Measurements from ENCODE around the gene NDUFB8. TPM values are rescaled to one million over a fixed set of nuclear protein-coding genes. Genes with fewer than 3 reads are reported as not detected.

Gene NDUFB8
- total and polyA plus RNA-seq, 11 donors: 264 to 1,192 (median 417) TPM

DNA sequence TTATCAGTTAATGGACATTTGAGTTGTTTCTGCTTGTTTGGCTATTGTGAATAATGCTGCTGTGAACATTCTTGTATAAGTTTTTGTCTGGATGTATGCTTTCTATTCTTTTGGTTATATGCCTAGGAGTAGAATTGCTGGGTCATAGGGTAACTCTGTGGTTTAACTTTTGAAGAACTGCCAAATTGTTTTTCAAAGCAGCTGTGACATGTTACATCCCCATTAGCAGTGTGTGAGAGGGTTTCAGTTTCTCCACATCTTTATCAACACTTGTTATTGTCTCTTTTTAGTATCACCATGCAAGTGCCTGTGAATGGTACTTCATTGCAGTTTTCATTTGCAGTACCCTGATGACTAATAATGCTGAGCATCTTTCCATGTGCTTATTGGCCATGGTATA lies 2.1 kb upstream of the NDUFB8 start:
- ATAC-seq (no peak), DNase-seq (no peak)
- intact Hi-C loops (cut with DNase I): no loop called here
- H3K36me3 ChIP-seq: peaks cover 0 to 19% (median 14%) of the 10 kb centered on the region in 9 donors
- H3K9me3 ChIP-seq: no peaks in the 10 kb centered on the region
- TF ChIP-seq, protein P1, sequence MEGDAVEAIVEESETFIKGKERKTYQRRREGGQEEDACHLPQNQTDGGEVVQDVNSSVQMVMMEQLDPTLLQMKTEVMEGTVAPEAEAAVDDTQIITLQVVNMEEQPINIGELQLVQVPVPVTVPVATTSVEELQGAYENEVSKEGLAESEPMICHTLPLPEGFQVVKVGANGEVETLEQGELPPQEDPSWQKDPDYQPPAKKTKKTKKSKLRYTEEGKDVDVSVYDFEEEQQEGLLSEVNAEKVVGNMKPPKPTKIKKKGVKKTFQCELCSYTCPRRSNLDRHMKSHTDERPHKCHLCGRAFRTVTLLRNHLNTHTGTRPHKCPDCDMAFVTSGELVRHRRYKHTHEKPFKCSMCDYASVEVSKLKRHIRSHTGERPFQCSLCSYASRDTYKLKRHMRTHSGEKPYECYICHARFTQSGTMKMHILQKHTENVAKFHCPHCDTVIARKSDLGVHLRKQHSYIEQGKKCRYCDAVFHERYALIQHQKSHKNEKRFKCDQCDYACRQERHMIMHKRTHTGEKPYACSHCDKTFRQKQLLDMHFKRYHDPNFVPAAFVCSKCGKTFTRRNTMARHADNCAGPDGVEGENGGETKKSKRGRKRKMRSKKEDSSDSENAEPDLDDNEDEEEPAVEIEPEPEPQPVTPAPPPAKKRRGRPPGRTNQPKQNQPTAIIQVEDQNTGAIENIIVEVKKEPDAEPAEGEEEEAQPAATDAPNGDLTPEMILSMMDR (IDR thresholded peaks at IDR 0.05): no peak
- TF ChIP-seq POLR2A (IDR thresholded peaks at IDR 0.05): no peak
- H3K27ac ChIP-seq: no peak overlapping the region
- H3K4me1 ChIP-seq: peaks cover 3 to 48% (median 33%) of the 10 kb centered on the region in 12 donors
- no peak overlapping the region for H3K4me3 ChIP-seq
- H3K27me3 ChIP-seq: no peaks in the 10 kb centered on the region

DNA sequence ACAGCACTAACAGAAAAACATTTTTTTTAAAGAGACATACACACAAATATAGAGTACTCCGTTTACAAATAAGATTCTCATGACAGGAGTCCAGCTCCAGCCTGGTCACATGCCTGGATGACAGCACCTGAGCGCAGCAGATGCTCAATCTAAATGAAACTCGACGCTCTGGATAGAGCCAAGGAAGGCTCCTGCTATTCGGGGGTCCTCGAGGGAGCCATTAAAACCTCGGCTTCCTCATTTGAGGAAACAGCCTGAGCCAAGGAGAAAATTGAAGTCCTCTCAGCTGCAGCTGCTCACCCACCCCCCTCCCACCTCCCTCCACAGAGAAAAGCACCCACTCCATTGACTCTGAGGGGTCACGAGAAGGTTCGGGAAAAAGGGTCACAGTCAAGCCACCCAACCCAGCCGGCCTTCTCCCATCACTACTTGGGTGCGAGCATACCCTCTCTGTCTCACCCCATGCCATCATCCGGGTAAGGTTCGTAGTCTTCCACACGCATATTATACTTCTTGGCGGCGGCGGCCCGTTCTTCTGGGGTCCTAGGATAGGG lies 673 bp downstream of the NDUFB8 start:
- H3K27me3 ChIP-seq: no peaks in the 10 kb centered on the region
- no peaks in the 10 kb centered on the region for H3K9me3 ChIP-seq
- TF ChIP-seq, protein P1 (IDR thresholded peaks at IDR 0.05): no peak
- TF ChIP-seq POLR2A (IDR thresholded peaks at IDR 0.05): no peak
- intact Hi-C loops (cut with DNase I): no loop called here
- WGBS, 4 donors: 0 to 2% (median 1%) methylated on average over 18 of the region's 18 CpGs
- peaks cover 0 to 32% (median 20%) of the 10 kb centered on the region in 12 donors for H3K4me1 ChIP-seq
- H3K36me3 ChIP-seq: peaks cover 0 to 45% (median 39%) of the 10 kb centered on the region in 9 donors
- peak overlapping the region; percentile 66 to 97 (median 92) for H3K4me3 ChIP-seq
- DNase-seq (peak in 1 of 5 donors; percentile 16), ATAC-seq (peak in 2 of 4 donors; percentile 11 to 14)
- peak overlapping the region; percentile 66 to 95 (median 90) for H3K27ac ChIP-seq

DNA sequence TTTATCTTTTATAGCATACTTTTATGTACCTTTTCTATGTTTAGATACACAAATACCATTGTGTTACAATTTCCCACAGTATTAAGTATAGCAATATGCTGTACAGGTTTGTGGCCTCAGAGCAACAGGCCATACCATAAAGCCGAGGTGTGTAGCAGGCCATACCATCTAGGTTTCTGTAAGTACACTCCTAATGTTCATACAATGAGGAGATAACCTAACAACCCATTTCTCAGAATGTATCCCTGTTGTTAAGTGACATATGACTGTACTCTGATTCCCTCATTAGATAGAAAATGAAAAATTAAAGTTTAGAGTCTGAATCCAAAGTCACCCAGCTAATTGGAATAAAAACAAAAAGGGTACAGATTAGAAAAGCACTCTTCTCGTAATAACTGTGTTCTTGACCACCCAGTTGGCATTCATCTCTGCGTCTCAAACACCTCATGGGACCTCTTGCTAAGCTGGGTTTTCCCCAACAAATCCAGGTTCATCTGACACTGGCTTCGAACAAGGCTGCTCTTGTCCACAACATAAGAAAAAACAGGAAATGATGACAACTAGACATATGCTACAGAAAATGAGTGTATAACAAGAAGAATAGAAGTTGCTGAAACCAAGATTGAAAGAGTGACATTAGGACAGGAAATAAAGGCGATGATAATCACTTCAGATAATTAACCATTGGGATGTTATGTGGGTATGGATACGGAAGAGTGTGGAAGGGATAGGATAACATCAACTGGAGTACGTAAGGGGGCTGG lies 1.4 kb downstream of the NDUFB8 start:
- Histone ChIP-seq H3K36me3 (peaks cover 0 to 52% (median 46%) of the 10 kb centered on the region in 9 donors), H3K4me1 (peaks cover 0 to 32% (median 20%) of the 10 kb centered on the region in 12 donors), H3K4me3 (peak overlapping the region; percentile 66 to 97 (median 92)), H3K9me3 (no peaks in the 10 kb centered on the region), H3K27me3 (no peaks in the 10 kb centered on the region), H3K27ac (peak overlapping the region in 7 of 12 donors; percentile 90 to 95 (median 92))
- 41 to 55% (median 46%) methylated on average over 7 of the region's 7 CpGs for WGBS, 4 donors
- ATAC-seq: no peak
- intact Hi-C loops (cut with DNase I): no loop called here
- no peak for DNase-seq
- no peak for TF ChIP-seq POLR2A (IDR thresholded peaks at IDR 0.05)
- TF ChIP-seq, protein P1 (IDR thresholded peaks at IDR 0.05): no peak

DNA sequence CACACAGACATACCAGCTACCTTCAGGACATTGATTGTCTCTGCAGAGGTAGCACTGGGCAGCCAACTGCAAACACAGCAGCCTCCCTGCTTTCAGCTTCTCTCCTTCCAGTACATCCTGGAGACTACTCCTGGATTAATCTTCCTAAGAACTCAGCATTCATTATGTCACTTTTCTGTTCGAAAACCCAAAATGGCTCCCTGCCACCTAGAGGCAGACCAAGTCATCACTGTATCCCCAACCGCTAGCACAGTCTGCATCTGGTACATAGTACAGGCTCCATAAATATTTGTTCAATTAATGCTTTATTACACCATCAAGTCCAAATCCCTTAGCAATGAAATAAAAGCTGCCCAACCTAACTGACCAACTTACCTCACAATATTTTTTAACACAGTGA lies 5.0 kb downstream of the NDUFB8 start:
- intact Hi-C loops (cut with DNase I): loop anchor here in 1 of 10 donors (5.0 kb wide), 1 partner anchor 187 kb away; no protein-coding TSS in a partner anchor
- TF ChIP-seq, protein P1 (IDR thresholded peaks at IDR 0.05): no peak
- no peak for TF ChIP-seq POLR2A (IDR thresholded peaks at IDR 0.05)
- peaks cover 0 to under 1% (median 0%) of the 10 kb centered on the region in 9 donors for H3K27me3 ChIP-seq
- no peak overlapping the region for H3K4me3 ChIP-seq
- no peak overlapping the region for H3K27ac ChIP-seq
- H3K36me3 ChIP-seq: peaks cover 0 to 61% (median 51%) of the 10 kb centered on the region in 9 donors
- no peak for DNase-seq
- no peaks in the 10 kb centered on the region for H3K9me3 ChIP-seq
- peaks cover 0 to 28% (median 15%) of the 10 kb centered on the region in 12 donors for H3K4me1 ChIP-seq
- WGBS, 4 donors: 75 to 88% (median 84%) methylated on average over 2 of the region's 2 CpGs
- no peak for ATAC-seq
